ENCODE measurements around the gene MACROD2. TPM values are rescaled to one million over a fixed set of nuclear protein-coding genes. Genes with fewer than 3 reads are reported as not detected.

MACROD2 gene
- total and polyA plus RNA-seq, 2 of the 4 experiments (the other 2 are of a cell fraction): not detected

DNA sequence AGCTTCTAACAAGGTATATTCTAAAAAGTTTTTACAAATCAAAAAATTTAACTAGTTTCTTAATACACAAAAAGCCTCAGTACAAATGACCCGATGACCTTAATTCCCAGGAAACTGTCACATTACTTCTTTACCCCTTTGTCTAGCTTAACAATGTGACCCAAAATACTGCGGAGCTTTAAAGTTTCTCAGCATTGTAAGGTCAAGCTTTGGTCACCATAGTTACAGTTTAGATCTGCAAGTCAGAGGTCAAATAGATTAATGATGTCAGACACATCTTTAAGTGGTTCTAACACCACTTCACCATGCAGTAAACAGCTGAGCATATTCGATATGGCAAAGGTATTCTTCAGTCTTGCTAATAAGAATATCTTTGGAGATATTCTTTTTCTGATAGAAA is 378.9 kb downstream of the MACROD2 start:
- Histone ChIP-seq H3K9me3 (ENCODE audit: control insufficient read depth, insufficient read depth, low read length) (no peaks in the 10 kb centered on the region), H3K36me3 (ENCODE audit: control insufficient read depth, insufficient read depth, low read length) (no peaks in the 10 kb centered on the region), H3K56ac (ENCODE audit: extremely low read depth, insufficient read depth, low read length) (no peak overlapping the region), H2BK15ac (ENCODE audit: low read depth, low read length) (no peak overlapping the region), H3K4me1 (ENCODE audit: control insufficient read depth, insufficient read depth, low read length) (no peaks in the 10 kb centered on the region), H2BK20ac (ENCODE audit: low read depth, low read length) (no peak overlapping the region), H3K23ac (ENCODE audit: low read depth, low read length) (no peak overlapping the region), H3K4ac (ENCODE audit: low read depth, low read length) (no peak overlapping the region), H3K4me2 (ENCODE audit: low read depth, low read length) (no peak overlapping the region), H4K91ac (ENCODE audit: insufficient read depth, low read depth, low read length) (no peak overlapping the region), H3K18ac (ENCODE audit: low read depth, low read length) (no peak overlapping the region), H3K9me1 (ENCODE audit: insufficient read depth, low read length) (no peaks in the 10 kb centered on the region), H3K79me1 (ENCODE audit: low read depth in 1 of 2, low read length in 2 of 2) (no peaks in the 10 kb centered on the region), H2AK5ac (ENCODE audit: low read depth, low read length) (no peak overlapping the region), H2AK9ac (replicated peaks; ENCODE audit: low read depth, low read length, poor library complexity) (no peak overlapping the region), H3K9ac (ENCODE audit: low read depth, low read length) (no peak overlapping the region), H3K14ac (replicated peaks; ENCODE audit: low read depth, low read length) (no peak overlapping the region), H3K27ac (ENCODE audit: insufficient read depth, low read length) (no peak overlapping the region), H4K20me1 (ENCODE audit: insufficient read depth, low read length) (no peaks in the 10 kb centered on the region), H2AFZ (replicated peaks; ENCODE audit: low read length, poor library complexity) (no peak overlapping the region), H2BK5ac (ENCODE audit: low read depth, low read length, poor library complexity, severe bottlenecking) (no peak overlapping the region), H2BK120ac (ENCODE audit: low read depth, low read length) (no peak overlapping the region), H3K27me3 (ENCODE audit: control insufficient read depth, insufficient read depth, low read length) (no peaks in the 10 kb centered on the region), H4K5ac (ENCODE audit: low read depth, low read length) (no peak overlapping the region), H4K8ac (ENCODE audit: low read depth in 2 of 2, low read length in 2 of 2) (no peak overlapping the region), H3K4me3 (ENCODE audit: insufficient read depth, low read depth, low read length) (no peak overlapping the region)
- dilution Hi-C loops (cut with HindIII; ENCODE audit: low sequenced_read_pairs, unreplicated experiment) (no loop called here), in situ Hi-C loops (cut with MboI; ENCODE audit: low sequenced_read_pairs) (no loop called here), intact Hi-C loops (cut with micrococcal nuclease) (no loop called here)
- no CpG with 5 or more reads among the region's 3 CpGs for WGBS, 2 experiments (ENCODE audit: extremely low coverage in 2 of 2, insufficient read length in 1 of 2)
- POLR2A ChIA-PET (ENCODE audit: unreplicated experiment): no interaction called here
- DNase-seq: no peak
- BruUV-seq (replicated peaks): no TSS peak
- CTCF ChIA-PET: interaction anchor here (1.5 kb wide), 1 partner anchor 37 kb away, joined by 5 read pairs; the partner anchor contains the start of gene FLRT3
- no peak for ATAC-seq (ENCODE audit: low read depth)
- TF ChIP-seq NFE2L2 (IDR thresholded peaks at IDR 0.05; ENCODE audit: low read depth, low read length): no peak
- no peak for TF ChIP-seq ELK1 (IDR thresholded peaks at IDR 0.05; ENCODE audit: borderline replicate concordance, low read depth, low read length)
- TF ChIP-seq MAZ (IDR thresholded peaks at IDR 0.05; ENCODE audit: borderline replicate concordance, low read depth, low read length): no peak
- TF ChIP-seq RFX5 (IDR thresholded peaks at IDR 0.05; ENCODE audit: low read depth, low read length): no peak
- no peak for TF ChIP-seq FOS (IDR thresholded peaks at IDR 0.05; ENCODE audit: low read depth, low read length)
- TF ChIP-seq RCOR1 (IDR thresholded peaks at IDR 0.05; ENCODE audit: insufficient replicate concordance, low read length): no peak
- TF ChIP-seq, protein P1, sequence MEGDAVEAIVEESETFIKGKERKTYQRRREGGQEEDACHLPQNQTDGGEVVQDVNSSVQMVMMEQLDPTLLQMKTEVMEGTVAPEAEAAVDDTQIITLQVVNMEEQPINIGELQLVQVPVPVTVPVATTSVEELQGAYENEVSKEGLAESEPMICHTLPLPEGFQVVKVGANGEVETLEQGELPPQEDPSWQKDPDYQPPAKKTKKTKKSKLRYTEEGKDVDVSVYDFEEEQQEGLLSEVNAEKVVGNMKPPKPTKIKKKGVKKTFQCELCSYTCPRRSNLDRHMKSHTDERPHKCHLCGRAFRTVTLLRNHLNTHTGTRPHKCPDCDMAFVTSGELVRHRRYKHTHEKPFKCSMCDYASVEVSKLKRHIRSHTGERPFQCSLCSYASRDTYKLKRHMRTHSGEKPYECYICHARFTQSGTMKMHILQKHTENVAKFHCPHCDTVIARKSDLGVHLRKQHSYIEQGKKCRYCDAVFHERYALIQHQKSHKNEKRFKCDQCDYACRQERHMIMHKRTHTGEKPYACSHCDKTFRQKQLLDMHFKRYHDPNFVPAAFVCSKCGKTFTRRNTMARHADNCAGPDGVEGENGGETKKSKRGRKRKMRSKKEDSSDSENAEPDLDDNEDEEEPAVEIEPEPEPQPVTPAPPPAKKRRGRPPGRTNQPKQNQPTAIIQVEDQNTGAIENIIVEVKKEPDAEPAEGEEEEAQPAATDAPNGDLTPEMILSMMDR (conservative IDR thresholded peaks at IDR 0.05; ENCODE audit: low read depth, low read length): no peak
- TF ChIP-seq SMC3 (IDR thresholded peaks at IDR 0.05; ENCODE audit: low read depth, low read length): no peak
- no peak for TF ChIP-seq MXI1 (IDR thresholded peaks at IDR 0.05; ENCODE audit: borderline replicate concordance, low read depth, low read length)
- TF ChIP-seq, protein P2, sequence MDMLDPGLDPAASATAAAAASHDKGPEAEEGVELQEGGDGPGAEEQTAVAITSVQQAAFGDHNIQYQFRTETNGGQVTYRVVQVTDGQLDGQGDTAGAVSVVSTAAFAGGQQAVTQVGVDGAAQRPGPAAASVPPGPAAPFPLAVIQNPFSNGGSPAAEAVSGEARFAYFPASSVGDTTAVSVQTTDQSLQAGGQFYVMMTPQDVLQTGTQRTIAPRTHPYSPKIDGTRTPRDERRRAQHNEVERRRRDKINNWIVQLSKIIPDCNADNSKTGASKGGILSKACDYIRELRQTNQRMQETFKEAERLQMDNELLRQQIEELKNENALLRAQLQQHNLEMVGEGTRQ (IDR thresholded peaks at IDR 0.05; ENCODE audit: low read depth, low read length): no peak
- TF ChIP-seq CEBPB (IDR thresholded peaks at IDR 0.05; ENCODE audit: low read depth, low read length): no peak
- TF ChIP-seq BHLHE40 (IDR thresholded peaks at IDR 0.05; ENCODE audit: low read depth, low read length): no peak
- no peak for TF ChIP-seq RAD21 (IDR thresholded peaks at IDR 0.05; ENCODE audit: low read length)
- TF ChIP-seq CHD1 (IDR thresholded peaks at IDR 0.05; ENCODE audit: low read depth, low read length): no peak

Measured in IMR-90 (cell line).